HG03460 (cell line): ENCODE data around the gene SLC12A6.

Experiments
- ATAC-seq: cut with Tn5 transposase; IDR thresholded peaks from one replicate; pipeline ENCODE4 v1.9.1; 2021; ENCODE audit not compliant: unreplicated experiment

SLC12A6 gene

DNA sequence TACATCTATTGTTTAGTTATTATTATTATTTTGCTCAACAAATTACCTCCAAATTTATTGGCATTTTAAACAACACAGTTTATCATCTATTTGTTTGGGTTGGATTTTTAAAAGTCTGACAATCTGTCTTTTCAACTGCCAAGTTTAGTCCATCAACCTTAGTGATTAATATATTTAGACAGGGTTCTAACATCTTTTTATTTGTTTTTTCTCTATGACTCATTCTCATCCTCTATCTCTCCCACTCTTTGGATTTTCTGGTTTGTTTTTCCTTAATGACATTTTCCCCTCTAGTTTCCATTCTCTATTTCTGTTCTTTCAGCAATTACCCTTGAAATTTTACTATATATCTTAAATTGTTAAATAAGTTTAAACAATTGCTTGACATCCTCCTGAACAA is 70.8 kb downstream of the SLC12A6 start:
- ATAC-seq = no peak

DNA sequence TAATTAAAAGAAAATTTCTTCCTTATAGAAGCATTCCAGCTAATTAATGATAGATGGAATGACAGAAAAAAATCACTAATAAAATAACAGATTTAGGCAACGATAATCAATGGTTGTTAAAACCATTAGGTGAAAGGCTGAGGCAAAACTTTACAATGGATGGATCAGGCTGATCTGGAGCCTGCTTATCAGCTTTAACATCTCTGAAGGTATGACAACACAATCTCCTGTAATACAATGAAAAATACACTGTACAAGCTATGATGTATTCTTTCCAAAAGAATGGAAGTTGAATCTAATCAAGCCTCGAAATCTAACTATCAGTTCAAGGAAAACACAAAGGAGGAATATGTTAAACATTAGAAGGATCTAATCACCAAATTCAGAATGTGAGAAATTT is 73.5 kb downstream of the SLC12A6 start:
- ATAC-seq = no peak

GRCh38 chr15:34262362-34262761 is 75.2 kb downstream of the SLC12A6 start:
- no peak for ATAC-seq

GRCh38 chr15:34259566-34259965 is 78.0 kb downstream of the SLC12A6 start:
- ATAC-seq = no peak

GRCh38 chr15:34258151-34258550 is 79.4 kb downstream of the SLC12A6 start:
- ATAC-seq = no peak

DNA sequence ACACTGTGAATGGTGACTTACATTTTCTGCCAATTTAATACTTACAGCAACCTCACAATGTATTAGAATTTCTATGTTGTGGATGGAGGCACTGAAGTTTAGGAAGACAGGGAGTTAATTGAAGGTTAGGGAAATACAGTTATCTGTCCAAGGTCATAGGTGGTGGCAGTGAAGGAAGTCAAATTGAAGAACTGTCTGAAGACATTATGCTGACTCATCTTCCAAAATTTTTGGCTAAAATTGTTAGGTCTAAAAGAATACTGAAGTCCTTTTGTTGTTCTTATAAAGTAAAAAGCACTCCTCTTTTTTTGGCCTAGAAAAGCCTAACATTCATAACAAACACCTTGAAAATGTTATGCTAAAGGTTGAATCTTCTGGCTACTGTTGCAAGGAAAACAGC is 85.0 kb downstream of the SLC12A6 start:
- no peak for ATAC-seq

GRCh38 chr15:34248190-34248589 is 89.4 kb downstream of the SLC12A6 start:
- ATAC-seq = no peak

GRCh38 chr15:34246276-34246976 is 91.2 kb downstream of the SLC12A6 start:
- ATAC-seq = no peak

- ATAC-seq = no peak
Observed at GRCh38 chr15:34243226-34243625, 94.4 kb downstream of the SLC12A6 start.

DNA sequence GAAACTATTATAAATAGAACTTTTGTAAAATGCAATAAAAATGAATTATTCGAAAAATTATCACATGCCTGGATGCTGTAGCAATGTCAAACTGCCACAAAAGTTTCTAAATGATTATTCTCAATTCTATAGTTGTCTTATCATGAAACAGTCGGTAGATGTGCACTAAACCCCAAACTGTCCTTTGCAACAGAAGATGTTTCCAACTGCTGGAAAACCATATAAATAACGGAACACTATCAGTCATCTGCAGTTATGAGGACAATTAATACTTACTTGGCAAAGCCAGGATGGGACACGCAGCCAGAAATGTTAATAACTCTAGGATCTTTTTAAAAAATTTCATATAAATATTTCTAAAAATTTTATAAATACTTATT is 95.3 kb downstream of the SLC12A6 start:
- ATAC-seq = no peak

DNA sequence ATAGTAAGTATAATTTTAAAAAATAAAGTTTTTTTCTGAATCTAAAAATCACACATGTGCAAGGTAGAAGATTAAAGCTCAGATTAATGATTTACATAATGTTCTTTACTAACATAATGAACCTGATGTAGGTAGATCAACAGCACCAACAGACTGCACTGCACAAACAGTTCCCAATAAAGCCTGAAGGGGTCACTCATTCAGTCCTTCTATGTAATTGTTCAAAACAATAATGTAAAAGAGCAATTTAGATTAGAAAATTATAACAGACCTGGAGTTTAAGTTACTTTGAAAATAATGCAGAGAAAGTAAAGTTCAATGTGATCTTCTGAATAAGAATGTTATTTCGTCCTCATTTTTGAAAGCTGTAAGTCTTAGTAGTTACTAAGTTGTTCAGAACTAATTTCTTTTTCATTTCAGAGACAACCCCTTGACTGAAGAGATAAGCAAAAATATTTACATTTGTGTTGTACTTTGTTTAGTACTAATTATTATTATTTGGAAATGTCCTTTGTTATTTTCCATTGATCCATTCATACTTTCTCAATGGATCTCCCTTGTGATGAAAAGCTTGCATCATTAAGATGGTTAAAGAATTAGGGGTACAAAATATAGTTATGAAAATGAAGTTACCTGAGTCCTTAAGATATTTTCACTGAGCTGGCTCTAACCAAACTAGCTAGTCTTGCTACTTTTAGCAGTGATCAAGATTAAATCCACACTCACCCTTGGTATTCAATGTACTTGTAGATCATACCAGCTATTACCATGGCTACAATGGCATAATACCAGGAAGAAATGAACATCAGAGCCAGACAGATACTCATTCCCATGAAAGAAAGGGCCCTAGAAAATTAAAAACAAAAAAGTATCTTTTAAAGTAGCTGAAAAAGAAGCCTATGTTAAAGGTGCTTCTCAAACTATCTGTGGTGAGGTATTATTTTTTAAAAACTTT is 95.9 kb downstream of the SLC12A6 start:
- peak; percentile 59 for ATAC-seq

DNA sequence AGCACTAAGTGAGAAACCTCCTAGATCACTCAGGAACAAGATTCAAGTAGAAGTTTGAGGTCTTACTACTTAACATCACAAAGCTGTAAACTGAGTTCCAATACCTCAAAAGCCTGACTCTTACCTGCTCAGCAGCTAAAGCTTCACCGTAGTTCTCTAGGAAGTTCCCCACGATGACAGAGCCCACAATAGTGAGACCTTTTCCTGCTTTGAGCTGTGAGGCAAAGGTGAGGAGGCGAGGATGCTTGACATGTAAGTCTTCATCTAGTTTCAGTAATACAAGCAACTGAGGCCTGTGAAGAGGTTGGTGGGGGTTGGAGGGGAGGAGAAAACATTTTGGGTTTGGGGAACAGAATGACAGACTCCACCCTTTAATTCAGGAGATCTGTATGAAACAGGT is 97.0 kb downstream of the SLC12A6 start:
- no peak for ATAC-seq

GRCh38 chr15:34239151-34239808 is 98.3 kb downstream of the SLC12A6 start:
- no peak for ATAC-seq

DNA sequence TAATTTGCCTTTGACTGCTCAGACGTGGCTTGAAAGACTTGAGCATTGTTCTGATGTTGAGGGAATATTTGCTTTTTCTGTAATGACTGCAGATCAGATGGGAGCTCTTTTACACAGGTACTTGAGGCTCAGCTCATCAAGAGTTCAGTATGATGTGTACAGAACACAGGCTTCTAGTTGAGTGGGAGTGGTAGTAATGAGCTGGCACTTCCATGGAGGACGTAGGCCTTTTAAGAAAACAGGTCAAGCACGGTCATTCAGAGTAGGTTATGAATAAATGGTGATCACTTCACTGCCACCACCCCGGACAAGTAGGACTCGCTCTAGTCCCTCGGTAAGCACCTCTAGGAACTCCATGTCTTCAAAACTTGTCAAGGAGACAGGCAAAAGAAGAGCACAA is 104.0 kb downstream of the SLC12A6 start:
- no peak for ATAC-seq

- no peak for ATAC-seq
Observed at GRCh38 chr15:34223904-34224596, 113.5 kb downstream of the SLC12A6 start.

DNA sequence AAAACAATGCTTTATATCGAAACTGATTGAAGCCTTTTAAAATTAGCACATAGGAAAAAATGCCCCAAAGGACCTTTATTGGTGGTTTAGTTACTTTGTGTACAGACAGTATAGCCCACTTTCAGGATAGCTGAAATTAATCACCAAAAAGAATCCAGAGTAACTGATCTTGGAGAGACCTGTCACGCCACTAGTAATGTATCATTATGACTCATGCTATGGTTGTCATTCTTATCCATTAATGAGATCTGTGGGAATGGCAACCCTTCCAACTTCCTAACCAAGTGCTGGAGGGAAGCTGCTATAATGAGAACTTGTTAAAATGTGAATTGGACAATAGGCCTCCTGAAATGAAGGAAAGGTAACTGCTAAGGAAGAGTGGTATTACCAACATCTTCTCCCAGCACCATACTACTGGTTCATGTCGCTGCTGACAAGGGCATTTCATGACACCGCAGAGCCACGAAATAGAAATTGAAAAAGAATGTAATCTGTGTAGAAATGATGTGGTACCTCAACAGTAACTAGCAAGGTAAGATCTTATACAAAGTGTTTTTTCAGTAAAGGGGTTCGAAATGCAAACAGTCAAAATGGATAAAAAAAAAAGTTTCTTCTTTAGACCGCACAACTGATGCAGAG is 119.9 kb downstream of the SLC12A6 start:
- ATAC-seq = no peak

GRCh38 chr15:34216527-34217270 is 120.9 kb downstream of the SLC12A6 start:
- no peak for ATAC-seq

- ATAC-seq = no peak
Observed at GRCh38 chr15:34214135-34214534, 123.4 kb downstream of the SLC12A6 start.

DNA sequence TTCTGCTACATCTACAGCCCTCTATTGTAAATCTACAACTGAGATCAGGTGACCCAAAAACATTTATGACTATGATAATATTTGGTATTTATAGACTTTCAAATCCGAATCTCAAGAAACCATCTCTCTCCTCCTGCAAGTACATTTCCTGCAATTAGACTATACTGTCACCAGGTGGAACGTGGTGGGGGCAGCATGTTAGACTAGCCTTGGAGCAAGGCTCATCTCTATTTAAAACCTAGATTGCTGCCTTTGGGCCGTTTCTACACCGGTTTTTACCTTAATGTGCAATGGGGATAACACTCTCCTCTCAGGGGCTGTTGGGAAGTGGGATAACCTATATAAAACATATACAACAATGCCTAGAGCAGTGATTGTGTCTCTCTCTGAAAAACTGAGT is 123.9 kb downstream of the SLC12A6 start:
- ATAC-seq = no peak
